Right lobe of liver (tissue), 4 donors: ENCODE results near the gene EEIG2.
A peak's percentile ranks its signal among the peaks of the same experiment; 100 is the strongest.

Experiments used
- CTCF ChIP-seq, 4 donors: fragments of 200-600 bp in 3 of 4; fragments of 450-650 bp in 1 of 4; IDR thresholded peaks; one replicate each; pipeline versions ENCODE4 v1.5.1 to v1.8.0; 2016 to 2022; ENCODE audit warnings: antibody characterized with exemption in 4 of 4, mild to moderate bottlenecking in 2 of 4
- POLR2A ChIP-seq: fragments of 450-650 bp; IDR thresholded peaks from one replicate; pipeline ENCODE4 v1.6.1; 2017; ENCODE audit warnings: antibody characterized with exemption, mild to moderate bottlenecking
- donor health status: DM: no; HTN: no; CAD: no.
- donor health status: DM: no; HTN: no; CAD: no.
- donor health status: DM: no; HTN: yes; CAD: no.

DNA sequence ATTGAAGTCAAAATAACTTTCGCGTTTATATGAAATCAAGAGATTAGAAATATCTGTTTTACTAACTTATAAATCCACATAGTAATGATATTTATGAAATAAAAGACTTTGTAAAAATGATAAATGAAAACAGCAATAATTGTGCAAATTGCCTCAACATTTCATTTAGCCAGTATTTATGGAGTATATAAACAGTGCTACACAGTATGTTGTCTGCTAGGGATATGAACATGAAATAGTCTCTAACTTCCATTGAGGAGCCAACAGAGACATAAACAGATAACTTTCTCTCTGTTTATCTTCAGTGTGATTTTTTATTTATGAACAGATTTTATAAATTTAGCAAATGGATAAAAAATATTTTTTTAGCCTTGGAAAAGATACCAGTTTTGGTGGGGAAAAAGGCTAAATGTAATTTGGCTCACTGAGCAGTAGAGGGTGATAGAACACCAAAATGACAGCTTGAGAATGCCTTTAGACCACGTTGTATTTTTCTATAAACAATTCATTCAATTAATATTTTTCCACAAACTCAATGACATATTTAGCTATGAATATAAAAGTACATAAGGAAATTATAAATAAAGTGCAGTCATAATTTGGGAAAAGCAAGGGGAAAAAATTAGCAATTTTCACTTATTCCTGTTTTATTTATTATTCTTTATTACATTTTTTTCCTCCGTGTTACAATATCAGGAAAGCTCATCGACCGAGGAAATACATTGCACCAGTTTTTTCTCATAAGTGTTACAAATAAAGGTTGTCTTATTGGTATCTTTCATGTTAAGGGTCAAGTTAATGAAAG is 47.5 kb upstream of the EEIG2 start:
- TF ChIP-seq POLR2A = no peak
- TF ChIP-seq CTCF (IDR thresholded peaks at IDR 0.05) = peak; percentile 80 to 91 (median 85)
